Karpas-422 (cell line): ENCODE measurements around the gene ANKRD65. TPM values are rescaled to one million over a fixed set of nuclear protein-coding genes. Genes with fewer than 3 reads are reported as not detected.
"Not testable (repeated sequence)": the region's sequence is repeated elsewhere in the genome, so short reads cannot be mapped to it uniquely, and the experiment has no call there.

Source experiments
- DNase-seq: peaks from one replicate; pipeline ENCODE4 v3.0.0-alpha.2; 2015
- H2AFZ ChIP-seq: fragments of 200-600 bp; sonication (generic); 2 replicates; pipeline ENCODE4 v1.6.1; 2014; ENCODE audit warnings: antibody characterized with exemption, low read length, mixed read lengths
- H3K27ac ChIP-seq: fragments of 200-600 bp; sonication (generic); 2 replicates; pipeline ENCODE4 v1.5.1; 2014; ENCODE audit warnings: mild to moderate bottlenecking, low read length, moderate library complexity
- H3K27me3 ChIP-seq: fragments of 200-600 bp; sonication (generic); 2 replicates; pipeline ENCODE4 v1.6.1; 2014; ENCODE audit warnings: low read length, mixed read lengths
- H3K36me3 ChIP-seq: fragments of 200-600 bp; sonication (generic); 2 replicates; pipeline ENCODE4 v1.6.1; 2014; ENCODE audit warnings: low read length, mixed read lengths; ENCODE audit not compliant: insufficient read depth
- H3K4me1 ChIP-seq: fragments of 200-600 bp; sonication (generic); 2 replicates; pipeline ENCODE4 v1.6.1; 2014; ENCODE audit warnings: mild to moderate bottlenecking, low read length, mixed read lengths
- H3K4me2 ChIP-seq: fragments of 200-600 bp; sonication (generic); 2 replicates; pipeline ENCODE4 v1.6.1; 2014; ENCODE audit warnings: low read length, low read depth, mild to moderate bottlenecking; ENCODE audit not compliant: poor library complexity, severe bottlenecking
- H3K4me3 ChIP-seq: fragments of 200-600 bp; sonication (generic); 2 replicates; pipeline ENCODE4 v1.5.1; 2014; ENCODE audit warnings: mild to moderate bottlenecking, antibody characterized with exemption, low read length, mixed read lengths
- H3K79me2 ChIP-seq: fragments of 200-600 bp; sonication (generic); 2 replicates; pipeline ENCODE4 v1.6.1; 2014; ENCODE audit warnings: mild to moderate bottlenecking, low read length, mixed read lengths
- H3K9ac ChIP-seq: fragments of 200-600 bp; sonication (generic); 2 replicates; pipeline ENCODE4 v1.6.0; 2014; ENCODE audit warnings: low read length
- H3K9me2 ChIP-seq: fragments of 200-600 bp; sonication (generic), shearing (Covaris generic); replicated peaks from 2 replicates; pipeline ENCODE4 v1.6.0; 2014; ENCODE audit warnings: mild to moderate bottlenecking, low read length, moderate library complexity; ENCODE audit not compliant: insufficient read depth
- H3K9me3 ChIP-seq: fragments of 300-700, 200-600 bp; sonication (generic); 2 replicates; pipeline ENCODE4 v1.6.1; 2014; ENCODE audit warnings: low read length, mixed read lengths
- H4K20me1 ChIP-seq: fragments of 200-600 bp; sonication (generic); 2 replicates; pipeline ENCODE4 v1.6.1; 2014; ENCODE audit warnings: mild to moderate bottlenecking, antibody characterized with exemption, low read length, low read depth; ENCODE audit not compliant: insufficient read depth
- total RNA-seq: library from RNA; depleted of rRNA; stranded (reverse); fragments of >200 nt; shearing (Covaris generic); gene quantifications from 2 replicates; pipeline ENCODE4 v1.2.3, GENCODE V29; 2014; ENCODE audit warnings: low replicate concordance; rRNA removed

The ANKRD65 gene
- not detected in 2 replicates for total RNA-seq

GRCh38 chr1:1421147-1421906, at the start of gene ANKRD65:
Gene ANKRD65 (minus strand): TSS chr1:1421276. CDS start chr1:1421005, 271 bp downstream.
- H3K79me2 ChIP-seq = no peaks in the 10 kb centered on the region
- H3K36me3 ChIP-seq = no peaks in the 10 kb centered on the region
- no peak within 1 kb of the TSS for H2AFZ ChIP-seq
- no peak within 1 kb of the TSS for H3K4me2 ChIP-seq
- no peak within 1 kb of the TSS for H3K27ac ChIP-seq
- no peak within 1 kb of the TSS for H3K9ac ChIP-seq
- no peak within 1 kb of the TSS for H3K4me3 ChIP-seq
- H4K20me1 ChIP-seq = no peaks in the 10 kb centered on the region
- no peaks in the 10 kb centered on the region for H3K9me3 ChIP-seq
- no peaks in the 10 kb centered on the region for H3K9me2 ChIP-seq
- DNase-seq = no peak
- H3K4me1 ChIP-seq = no peaks in the 10 kb centered on the region
- H3K27me3 ChIP-seq = no peaks in the 10 kb centered on the region

GRCh38 chr1:1468196-1468985, 47.3 kb upstream of the ANKRD65 start:
- H3K4me3 ChIP-seq, H3K9ac ChIP-seq, H3K9me3 ChIP-seq, H2AFZ ChIP-seq, H4K20me1 ChIP-seq, H3K36me3 ChIP-seq, H3K27me3 ChIP-seq, H3K4me2 ChIP-seq, H3K27ac ChIP-seq, DNase-seq, H3K9me2 ChIP-seq: not testable (repeated sequence)
- peaks cover 15% of the 10 kb centered on the region for H3K79me2 ChIP-seq
- H3K4me1 ChIP-seq = peaks cover 20% of the 10 kb centered on the region

- Histone ChIP-seq H3K9me3 (no peaks in the 10 kb centered on the region), H3K4me2 (no peak overlapping the region), H4K20me1 (no peaks in the 10 kb centered on the region), H3K4me1 (no peaks in the 10 kb centered on the region; the same call in 1 of the 2 replicates), H3K27ac (no peak overlapping the region), H3K9me2 (no peaks in the 10 kb centered on the region), H3K4me3 (no peak overlapping the region), H3K9ac (no peak overlapping the region), H2AFZ (no peak overlapping the region), H3K36me3 (no peaks in the 10 kb centered on the region), H3K79me2 (no peaks in the 10 kb centered on the region), H3K27me3 (no peaks in the 10 kb centered on the region)
- DNase-seq = no peak
Measured at GRCh38 chr1:1463312-1463711, 42.2 kb upstream of the ANKRD65 start.

GRCh38 chr1:1462318-1462966, 41.4 kb upstream of the ANKRD65 start:
- Histone ChIP-seq H3K9me3 (no peaks in the 10 kb centered on the region), H3K27me3 (no peaks in the 10 kb centered on the region), H3K4me3 (no peak overlapping the region), H3K36me3 (no peaks in the 10 kb centered on the region), H3K4me2 (peak overlapping the region; percentile 15), H4K20me1 (no peaks in the 10 kb centered on the region), H3K79me2 (no peaks in the 10 kb centered on the region), H2AFZ (no peak overlapping the region), H3K27ac (no peak overlapping the region), H3K4me1 (no peaks in the 10 kb centered on the region; the same call in 1 of the 2 replicates), H3K9ac (no peak overlapping the region), H3K9me2 (no peaks in the 10 kb centered on the region)
- DNase-seq = peak; percentile 65

GRCh38 chr1:1461721-1462317, 40.7 kb upstream of the ANKRD65 start:
- Histone ChIP-seq H3K4me2 (peak overlapping the region; percentile 15), H3K9me3 (no peaks in the 10 kb centered on the region), H3K9me2 (no peaks in the 10 kb centered on the region), H3K79me2 (no peaks in the 10 kb centered on the region), H2AFZ (no peak overlapping the region), H3K9ac (no peak overlapping the region), H4K20me1 (no peaks in the 10 kb centered on the region), H3K27ac (no peak overlapping the region), H3K4me3 (no peak overlapping the region), H3K27me3 (no peaks in the 10 kb centered on the region), H3K36me3 (no peaks in the 10 kb centered on the region), H3K4me1 (no peaks in the 10 kb centered on the region; the same call in 1 of the 2 replicates)
- no peak for DNase-seq

GRCh38 chr1:1460540-1461130, 39.6 kb upstream of the ANKRD65 start:
- H3K79me2 ChIP-seq = no peaks in the 10 kb centered on the region
- no peaks in the 10 kb centered on the region for H3K36me3 ChIP-seq
- no peaks in the 10 kb centered on the region; the same call in 1 of the 2 replicates for H3K4me1 ChIP-seq
- H2AFZ ChIP-seq = no peak overlapping the region
- H3K9me2 ChIP-seq = no peaks in the 10 kb centered on the region
- no peaks in the 10 kb centered on the region for H3K9me3 ChIP-seq
- no peak overlapping the region for H3K27ac ChIP-seq
- H3K4me3 ChIP-seq = no peak overlapping the region
- no peak overlapping the region for H3K9ac ChIP-seq
- no peak for DNase-seq
- H4K20me1 ChIP-seq = no peaks in the 10 kb centered on the region
- H3K4me2 ChIP-seq = no peak overlapping the region
- no peaks in the 10 kb centered on the region for H3K27me3 ChIP-seq

GRCh38 chr1:1459711-1460110, 38.6 kb upstream of the ANKRD65 start:
- not testable (repeated sequence) for H3K27me3 ChIP-seq, H3K36me3 ChIP-seq, H3K27ac ChIP-seq, H3K4me3 ChIP-seq, H3K4me1 ChIP-seq, H3K79me2 ChIP-seq, H3K4me2 ChIP-seq, H3K9me2 ChIP-seq, H3K9ac ChIP-seq, H2AFZ ChIP-seq, H4K20me1 ChIP-seq, H3K9me3 ChIP-seq, DNase-seq
